Cardiac muscle cell (in vitro differentiated cells and primary cell): Measurements from ENCODE around the gene CDIPT. TPM values are rescaled to one million over a fixed set of nuclear protein-coding genes. Genes with fewer than 3 reads are reported as not detected.
A peak's percentile ranks its signal among the peaks of the same experiment; 100 is the strongest.

ENCODE experiments used
- DNase-seq, 2 donors: peaks; one replicate each; pipeline versions ENCODE4 v3.0.0 to v3.0.0-alpha.2; 2010 to 2017; ENCODE audit warnings: low read depth in 1 of 2, low spot score in 1 of 2
- H3K27ac ChIP-seq: fragments of 200-600 bp; sonication (generic); 2 replicates; pipeline ENCODE4 v1.5.1; 2016
- H3K27me3 ChIP-seq: fragments of 200-600 bp; sonication (generic); 2 replicates; pipeline ENCODE4 v1.6.0; 2016; ENCODE audit warnings: control low read depth
- H3K36me3 ChIP-seq: fragments of 200-600 bp; sonication (generic); 2 replicates; pipeline ENCODE4 v1.5.1; 2016; ENCODE audit warnings: control low read depth
- H3K4me1 ChIP-seq: fragments of 200-600 bp; sonication (generic); 2 replicates; pipeline ENCODE4 v1.8.1; 2017; ENCODE audit warnings: low read depth, mild to moderate bottlenecking, mixed run types
- H3K4me3 ChIP-seq: fragments of 200-600 bp; sonication (generic); 2 replicates; pipeline ENCODE4 v1.5.1; 2016; ENCODE audit warnings: mild to moderate bottlenecking
- H3K9me3 ChIP-seq: fragments of 200-600 bp; sonication (generic); 2 replicates; pipeline ENCODE4 v1.5.1; 2017; ENCODE audit warnings: low read depth, mild to moderate bottlenecking, control low read depth
- polyA plus RNA-seq: library from polyadenylated mRNA; unstranded; fragments of >200 nt; fragmentation: Nextera tagmentation; extraction: Ambion mirVana; gene quantifications from 2 replicates; pipeline ENCODE4 v1.2.1, GENCODE V29; 2016
- total RNA-seq: library from RNA; depleted of rRNA; stranded (reverse); fragments of >200 nt; gene quantifications from 2 replicates; pipeline ENCODE4 v1.2.3, GENCODE V29; 2016
- TF ChIP-seq, protein P1 (sequence below): IDR thresholded peaks from 2 replicates; pipeline ENCODE4 v1.5.1; 2012; ENCODE audit warnings: low read depth, mild to moderate bottlenecking, low read length

The CDIPT gene
- total and polyA plus RNA-seq, 2 experiments from 2014 or later = 139 to 144 TPM

DNA sequence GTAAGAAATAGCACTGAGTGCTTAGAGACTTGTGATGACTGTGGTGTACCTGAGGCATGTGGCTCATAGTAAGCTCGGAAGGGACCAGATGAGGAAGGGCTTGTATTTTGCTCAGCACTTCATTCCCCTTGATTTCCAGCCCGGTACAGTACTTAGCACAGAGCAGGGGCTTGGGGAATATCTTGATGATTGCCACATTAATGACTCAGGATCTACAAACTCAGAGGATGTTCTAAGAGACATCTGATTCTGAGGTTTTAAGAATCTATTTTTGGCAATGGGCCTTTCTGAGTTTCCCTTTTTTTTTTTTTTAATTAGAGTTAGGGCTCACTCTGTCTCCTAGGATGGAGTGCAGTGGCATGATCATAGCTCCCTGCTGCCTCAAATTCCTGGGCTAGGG lies 46.4 kb upstream of the CDIPT start:
- H3K4me1 ChIP-seq = no peaks in the 10 kb centered on the region
- TF ChIP-seq, protein P1, sequence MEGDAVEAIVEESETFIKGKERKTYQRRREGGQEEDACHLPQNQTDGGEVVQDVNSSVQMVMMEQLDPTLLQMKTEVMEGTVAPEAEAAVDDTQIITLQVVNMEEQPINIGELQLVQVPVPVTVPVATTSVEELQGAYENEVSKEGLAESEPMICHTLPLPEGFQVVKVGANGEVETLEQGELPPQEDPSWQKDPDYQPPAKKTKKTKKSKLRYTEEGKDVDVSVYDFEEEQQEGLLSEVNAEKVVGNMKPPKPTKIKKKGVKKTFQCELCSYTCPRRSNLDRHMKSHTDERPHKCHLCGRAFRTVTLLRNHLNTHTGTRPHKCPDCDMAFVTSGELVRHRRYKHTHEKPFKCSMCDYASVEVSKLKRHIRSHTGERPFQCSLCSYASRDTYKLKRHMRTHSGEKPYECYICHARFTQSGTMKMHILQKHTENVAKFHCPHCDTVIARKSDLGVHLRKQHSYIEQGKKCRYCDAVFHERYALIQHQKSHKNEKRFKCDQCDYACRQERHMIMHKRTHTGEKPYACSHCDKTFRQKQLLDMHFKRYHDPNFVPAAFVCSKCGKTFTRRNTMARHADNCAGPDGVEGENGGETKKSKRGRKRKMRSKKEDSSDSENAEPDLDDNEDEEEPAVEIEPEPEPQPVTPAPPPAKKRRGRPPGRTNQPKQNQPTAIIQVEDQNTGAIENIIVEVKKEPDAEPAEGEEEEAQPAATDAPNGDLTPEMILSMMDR = no peak
- peak in 1 of 2 donors; percentile 59 for DNase-seq

DNA sequence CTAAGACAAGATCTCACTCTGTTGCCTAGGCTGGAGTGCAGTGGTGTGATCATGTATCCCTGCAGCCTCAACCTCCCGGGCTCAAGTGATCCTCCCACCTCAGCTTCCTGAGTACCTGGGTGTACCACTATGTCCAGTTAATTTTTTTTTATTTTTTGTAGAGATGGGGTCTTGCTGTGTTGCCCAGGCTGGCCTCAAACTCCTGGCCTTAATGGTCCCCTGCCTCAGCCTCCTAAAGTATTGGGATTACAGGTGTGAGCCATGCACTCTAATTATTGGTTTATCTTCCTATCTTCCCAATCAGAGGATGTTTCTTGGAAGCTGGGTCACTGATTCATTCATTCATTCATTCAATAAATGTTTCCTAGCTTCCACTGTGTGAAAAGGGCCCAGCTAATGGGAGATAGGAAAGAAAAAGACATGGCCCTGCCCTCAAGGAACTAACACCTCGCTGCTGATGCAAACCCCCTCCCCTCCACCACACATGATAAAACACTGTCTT lies 45.7 kb upstream of the CDIPT start:
- no peaks in the 10 kb centered on the region for H3K4me1 ChIP-seq
- DNase-seq = no peak
- H3K4me3 ChIP-seq = no peak overlapping the region
- H3K36me3 ChIP-seq = no peaks in the 10 kb centered on the region
- TF ChIP-seq, protein P1 = no peak
- H3K27ac ChIP-seq = no peak overlapping the region
- no peaks in the 10 kb centered on the region for H3K27me3 ChIP-seq
- no peaks in the 10 kb centered on the region for H3K9me3 ChIP-seq

More for the DNA sequence above, 46.4 kb upstream of the CDIPT start:
- H3K36me3 ChIP-seq = no peaks in the 10 kb centered on the region
- H3K27ac ChIP-seq = no peak overlapping the region
- no peaks in the 10 kb centered on the region for H3K27me3 ChIP-seq
- no peaks in the 10 kb centered on the region for H3K9me3 ChIP-seq
- H3K4me3 ChIP-seq = no peak overlapping the region

DNA sequence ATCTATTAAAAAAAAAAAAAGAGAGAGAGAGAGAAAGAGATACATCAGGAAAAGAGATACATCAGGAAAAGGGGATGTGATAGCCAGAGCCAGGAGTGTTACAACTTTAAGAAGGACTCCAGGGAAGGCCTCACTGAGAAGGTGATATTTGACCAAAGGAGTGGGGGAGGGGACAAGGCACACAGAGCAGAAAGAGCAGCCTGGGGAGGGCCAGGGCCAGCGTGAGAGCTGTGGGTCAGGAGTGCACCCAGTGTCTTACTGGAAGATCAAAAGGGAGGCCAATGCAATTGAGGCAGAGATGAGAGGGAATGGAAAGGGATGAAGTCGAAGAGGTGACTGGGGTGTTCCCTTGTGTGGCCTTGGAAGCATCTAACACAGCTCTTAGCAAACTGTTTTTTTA lies 44.9 kb upstream of the CDIPT start:
- no peak overlapping the region for H3K27ac ChIP-seq
- no peaks in the 10 kb centered on the region for H3K36me3 ChIP-seq
- TF ChIP-seq, protein P1 = no peak
- no peak overlapping the region for H3K4me3 ChIP-seq
- no peaks in the 10 kb centered on the region for H3K4me1 ChIP-seq
- no peaks in the 10 kb centered on the region for H3K27me3 ChIP-seq
- no peaks in the 10 kb centered on the region for H3K9me3 ChIP-seq
- no peak for DNase-seq

DNA sequence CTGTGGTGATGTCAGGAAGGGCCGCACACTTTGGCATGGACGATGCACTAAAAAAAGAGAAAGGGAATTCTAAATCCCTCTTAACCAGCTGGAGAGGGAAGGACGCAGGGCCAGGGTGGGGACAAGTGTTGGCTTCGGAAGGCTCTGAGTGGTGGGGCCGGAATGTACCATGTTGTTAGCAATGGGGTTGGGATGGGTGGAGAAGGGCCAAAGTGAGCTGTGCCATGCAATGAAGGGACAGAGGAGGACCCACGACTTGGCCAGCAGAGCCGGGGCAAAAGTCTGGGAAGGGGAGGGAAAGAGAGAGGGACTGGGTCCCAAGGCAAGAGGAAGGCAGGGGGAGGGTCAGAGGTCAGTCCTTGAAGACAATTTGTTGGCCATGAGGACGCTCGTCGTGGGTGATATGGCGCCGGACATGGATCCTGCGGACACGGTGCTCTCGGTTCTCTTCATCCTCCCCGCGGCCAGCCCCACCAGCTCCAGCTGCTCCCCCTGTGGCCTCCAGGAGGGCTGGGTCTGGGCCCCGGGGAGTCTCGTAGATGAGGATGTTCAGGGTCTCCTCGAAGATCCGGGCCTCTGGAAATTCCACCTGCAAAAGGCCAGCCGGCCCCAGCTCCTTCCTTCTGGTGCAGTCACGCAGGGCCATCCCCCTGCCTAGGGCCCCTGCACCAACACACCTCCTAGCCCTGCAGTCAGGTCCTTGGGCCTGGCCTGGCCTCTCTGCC lies 43.7 kb upstream of the CDIPT start:
- no peaks in the 10 kb centered on the region for H3K36me3 ChIP-seq
- no peaks in the 10 kb centered on the region for H3K27me3 ChIP-seq
- DNase-seq = no peak
- H3K9me3 ChIP-seq = no peaks in the 10 kb centered on the region
- no peak overlapping the region for H3K27ac ChIP-seq
- H3K4me1 ChIP-seq = no peaks in the 10 kb centered on the region
- TF ChIP-seq, protein P1 = no peak
- no peak overlapping the region for H3K4me3 ChIP-seq

DNA sequence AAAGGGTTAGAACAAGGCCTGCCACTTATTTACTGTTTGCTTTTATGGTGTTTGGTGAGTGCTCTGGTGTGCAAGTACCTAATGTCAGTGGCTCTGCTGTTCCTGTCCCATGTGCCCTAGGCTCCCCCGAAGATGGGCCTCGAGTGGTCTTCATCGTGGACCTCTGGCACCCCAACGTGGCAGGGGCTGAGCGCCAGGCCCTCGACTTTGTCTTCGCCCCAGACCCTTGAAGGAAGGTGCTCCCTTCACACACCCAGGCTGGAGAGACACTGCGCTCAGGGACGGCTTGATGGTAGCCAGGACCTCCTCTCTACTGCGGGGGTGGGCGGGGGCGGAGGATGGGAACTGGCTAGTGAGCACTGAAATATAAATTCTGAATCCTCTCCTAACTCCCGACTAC lies 42.6 kb upstream of the CDIPT start:
- no peaks in the 10 kb centered on the region for H3K36me3 ChIP-seq
- no peak overlapping the region for H3K4me3 ChIP-seq
- no peak overlapping the region for H3K27ac ChIP-seq
- no peaks in the 10 kb centered on the region for H3K9me3 ChIP-seq
- TF ChIP-seq, protein P1 = no peak
- no peaks in the 10 kb centered on the region for H3K27me3 ChIP-seq
- H3K4me1 ChIP-seq = no peaks in the 10 kb centered on the region
- no peak for DNase-seq
